Endodermal cell (in vitro differentiated cells): Measurements from ENCODE around the gene SELENOF. TPM values are rescaled to one million over a fixed set of nuclear protein-coding genes. Genes with fewer than 3 reads are reported as not detected.

Experiments used
- DNase-seq: peaks from one replicate; pipeline ENCODE4 v3.0.0-alpha.2; 2017
- H3K27ac ChIP-seq: 2 replicates; pipeline ENCODE4 v1.5.1; 2013; ENCODE audit warnings: mild to moderate bottlenecking, low read depth, low read length, moderate library complexity
- H3K27me3 ChIP-seq: 2 replicates; pipeline ENCODE4 v1.6.1; 2013; ENCODE audit warnings: mild to moderate bottlenecking, low read length, moderate library complexity; ENCODE audit not compliant: insufficient read depth, control insufficient read depth, poor library complexity, severe bottlenecking
- H3K36me3 ChIP-seq: 2 replicates; pipeline ENCODE4 v1.7.0; 2013; ENCODE audit warnings: mild to moderate bottlenecking, low read length, moderate library complexity; ENCODE audit not compliant: control insufficient read depth, insufficient read depth
- H3K4me1 ChIP-seq: one replicate; pipeline ENCODE4 v1.7.0; 2013; ENCODE audit warnings: low read length; ENCODE audit not compliant: control insufficient read depth, insufficient read depth
- H3K4me3 ChIP-seq: 2 replicates; pipeline ENCODE4 v1.5.1; 2013; ENCODE audit warnings: mild to moderate bottlenecking, low read length, moderate library complexity
- H3K9ac ChIP-seq: 2 replicates; pipeline ENCODE4 v1.6.1; 2013; ENCODE audit warnings: mild to moderate bottlenecking, low read length, moderate library complexity; ENCODE audit not compliant: poor library complexity, severe bottlenecking; ENCODE audit errors: extremely low read depth
- H3K9me3 ChIP-seq: 2 replicates; pipeline ENCODE4 v1.6.1; 2013; ENCODE audit warnings: mild to moderate bottlenecking, low read length, moderate library complexity; ENCODE audit not compliant: control insufficient read depth
- H3K27ac Mint-ChIP-seq: 2 replicates; pipeline ENCODE4 v1.8.0; 2020; ENCODE audit warnings: mixed read lengths
- H3K27me3 Mint-ChIP-seq: 2 replicates; pipeline ENCODE4 v1.8.0; 2021; ENCODE audit warnings: mild to moderate bottlenecking, mixed read lengths; ENCODE audit not compliant: insufficient read depth
- H3K36me3 Mint-ChIP-seq: 2 replicates; pipeline ENCODE4 v1.8.0; 2020; ENCODE audit warnings: low read depth, mixed read lengths
- H3K4me1 Mint-ChIP-seq: 2 replicates; pipeline ENCODE4 v1.8.0; 2020; ENCODE audit warnings: mixed read lengths
- H3K4me3 Mint-ChIP-seq: 2 replicates; pipeline ENCODE4 v1.8.0; 2020; ENCODE audit warnings: mild to moderate bottlenecking, moderate library complexity, mixed read lengths
- H3K9me3 Mint-ChIP-seq: 2 replicates; pipeline ENCODE4 v1.8.0; 2020; ENCODE audit warnings: mild to moderate bottlenecking, mixed read lengths
- CTCF ChIP-seq: fragments of 200-600 bp; sonication (generic); conservative IDR thresholded peaks from 2 replicates; pipeline ENCODE4 v1.5.0; 2021; ENCODE audit warnings: antibody characterized with exemption, mild to moderate bottlenecking
- WGBS, 2 experiments: methylation state at CpG; one replicate each; pipeline versions ENCODE4 v1.1.5 to v1.1.7; 2013; ENCODE audit warnings: missing lambda C conversion rate in 2 of 2, mixed read lengths in 1 of 2; ENCODE audit not compliant: insufficient coverage in 1 of 2, insufficient read length in 1 of 2; 5-methylcytosine and 5-hydroxymethylcytosine counted together
- total RNA-seq, 2 donors: library from RNA; stranded (reverse); fragmentation: NEBNext Ultra II Directional in 1 of 2; extraction: Animal tissue kit (Norgen Biotek cat#: 25700) in 1 of 2; gene quantifications; 2 replicates in 1 of 2; 3 replicates in 1 of 2; pipeline ENCODE4 v1.2.1, GENCODE V29; 2021

Gene SELENOF
- total RNA-seq, 2 donors from 2014 or later: 140 to 166 TPM

GRCh38 chr1:86933562-86934377 is 19.8 kb upstream of the SELENOF start:
- Mint-ChIP-seq H3K27me3 (no peaks in the 10 kb centered on the region), H3K27ac (peak overlapping the region; percentile 96), H3K4me1 (peaks cover 35% of the 10 kb centered on the region), H3K9me3 (no peaks in the 10 kb centered on the region), H3K4me3 (peak overlapping the region; percentile 25), H3K36me3 (no peaks in the 10 kb centered on the region)
- peak; percentile 63 for DNase-seq
- H3K4me3 ChIP-seq: peak overlapping the region; percentile 46
- peaks cover 6% of the 10 kb centered on the region for H3K4me1 ChIP-seq
- H3K36me3 ChIP-seq: no peaks in the 10 kb centered on the region
- H3K9me3 ChIP-seq: no peaks in the 10 kb centered on the region
- peak overlapping the region; percentile 32 for H3K9ac ChIP-seq
- WGBS, 2 experiments: 49% methylated on average over 7 of the region's 7 CpGs; no CpG with 5 or more reads in 1 of the 2 experiments
- peak overlapping the region; percentile 27 for H3K27ac ChIP-seq
- TF ChIP-seq CTCF: no peak
- no peaks in the 10 kb centered on the region for H3K27me3 ChIP-seq

DNA sequence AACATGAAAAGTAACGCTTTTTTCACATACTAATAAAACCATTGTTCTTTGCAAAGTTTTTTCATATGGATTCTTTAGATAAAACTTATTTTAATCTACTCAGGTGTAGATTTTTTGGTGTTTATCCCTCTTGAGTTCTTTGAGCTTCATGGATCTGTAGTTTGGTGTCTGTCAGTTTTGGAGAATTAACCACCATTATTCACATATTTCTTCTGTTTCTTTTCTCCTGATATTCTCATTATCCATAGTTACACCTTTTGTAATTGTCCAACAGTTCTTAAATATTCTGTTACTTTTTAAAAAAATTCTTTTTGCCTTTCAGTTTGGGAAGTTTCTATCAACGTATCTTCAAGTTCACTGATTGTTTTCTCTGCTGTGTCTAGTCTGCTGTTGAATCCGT is 19.1 kb upstream of the SELENOF start:
- Histone ChIP-seq H3K27me3 (no peaks in the 10 kb centered on the region), H3K9ac (no peak overlapping the region), H3K36me3 (no peaks in the 10 kb centered on the region), H3K9me3 (no peaks in the 10 kb centered on the region), H3K27ac (no peak overlapping the region), H3K4me1 (peaks cover 6% of the 10 kb centered on the region), H3K4me3 (peak overlapping the region; percentile 46)
- Mint-ChIP-seq H3K36me3 (no peaks in the 10 kb centered on the region), H3K4me3 (peak overlapping the region; percentile 25), H3K27me3 (no peaks in the 10 kb centered on the region), H3K27ac (peak overlapping the region; percentile 96), H3K9me3 (no peaks in the 10 kb centered on the region), H3K4me1 (peaks cover 32% of the 10 kb centered on the region)
- WGBS, 2 experiments: 95 to 100% methylated on average over 2 of the region's 3 CpGs
- TF ChIP-seq CTCF: no peak
- no peak for DNase-seq

GRCh38 chr1:86928819-86929218 is 14.9 kb upstream of the SELENOF start:
- Histone ChIP-seq H3K4me1 (peaks cover 9% of the 10 kb centered on the region), H3K9ac (no peak overlapping the region), H3K27me3 (no peaks in the 10 kb centered on the region), H3K27ac (no peak overlapping the region), H3K36me3 (no peaks in the 10 kb centered on the region), H3K9me3 (peaks cover 26% of the 10 kb centered on the region), H3K4me3 (no peak overlapping the region)
- H3K4me1 Mint-ChIP-seq: peaks cover 32% of the 10 kb centered on the region
- WGBS, 2 experiments: 100% methylated on average over 1 of the region's 1 CpG; no CpG with 5 or more reads in 1 of the 2 experiments
- no peak for TF ChIP-seq CTCF
- no peak for DNase-seq
- peaks cover 23% of the 10 kb centered on the region for H3K9me3 Mint-ChIP-seq
- no peak overlapping the region for H3K27ac Mint-ChIP-seq
- H3K27me3 Mint-ChIP-seq: no peaks in the 10 kb centered on the region
- H3K4me3 Mint-ChIP-seq: no peak overlapping the region
- H3K36me3 Mint-ChIP-seq: peaks cover 15% of the 10 kb centered on the region
